HG03280 (cell line): ENCODE results near the gene CFAP251.

Source experiments
- ATAC-seq: cut with Tn5 transposase; IDR thresholded peaks from one replicate; pipeline ENCODE4 v1.9.1; 2021; ENCODE audit warnings: mild to moderate bottlenecking, moderate library complexity; ENCODE audit not compliant: unreplicated experiment

The CFAP251 gene

DNA sequence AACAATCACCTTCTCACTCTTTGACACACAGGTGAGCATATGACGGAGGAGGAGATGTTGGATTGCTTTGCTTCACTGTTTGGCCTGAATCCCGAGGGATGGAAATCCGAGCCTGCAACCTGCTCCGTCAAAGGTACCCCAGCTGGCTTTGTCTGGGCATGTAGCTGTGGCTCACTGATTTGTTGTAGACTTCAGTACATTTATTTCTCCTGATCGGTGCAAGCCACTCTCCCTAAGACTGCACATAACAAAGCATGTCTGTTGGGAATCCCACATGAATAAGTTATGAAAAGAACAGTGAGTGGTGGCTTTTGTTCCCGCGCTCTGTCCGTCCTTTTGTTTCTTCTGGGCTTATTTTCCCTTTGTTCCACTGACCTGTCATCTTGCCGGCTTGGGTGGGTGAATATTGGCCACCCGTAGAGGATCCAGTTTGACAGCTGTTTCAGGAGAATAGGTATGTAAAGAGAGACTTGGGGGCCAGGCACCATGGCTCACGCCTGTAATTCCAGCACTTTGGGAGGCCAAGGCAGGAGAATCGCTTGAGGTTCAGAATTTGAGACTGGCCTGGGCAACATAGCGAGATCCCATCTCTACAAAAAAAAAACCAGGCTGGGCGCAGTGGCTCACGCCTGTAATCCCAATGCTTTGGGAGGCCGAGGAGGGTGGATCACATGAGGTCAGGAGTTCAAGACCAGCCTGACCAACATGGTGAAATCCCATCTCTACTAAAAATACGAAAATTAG is 83.2 kb downstream of the CFAP251 start:
- no peak for ATAC-seq

DNA sequence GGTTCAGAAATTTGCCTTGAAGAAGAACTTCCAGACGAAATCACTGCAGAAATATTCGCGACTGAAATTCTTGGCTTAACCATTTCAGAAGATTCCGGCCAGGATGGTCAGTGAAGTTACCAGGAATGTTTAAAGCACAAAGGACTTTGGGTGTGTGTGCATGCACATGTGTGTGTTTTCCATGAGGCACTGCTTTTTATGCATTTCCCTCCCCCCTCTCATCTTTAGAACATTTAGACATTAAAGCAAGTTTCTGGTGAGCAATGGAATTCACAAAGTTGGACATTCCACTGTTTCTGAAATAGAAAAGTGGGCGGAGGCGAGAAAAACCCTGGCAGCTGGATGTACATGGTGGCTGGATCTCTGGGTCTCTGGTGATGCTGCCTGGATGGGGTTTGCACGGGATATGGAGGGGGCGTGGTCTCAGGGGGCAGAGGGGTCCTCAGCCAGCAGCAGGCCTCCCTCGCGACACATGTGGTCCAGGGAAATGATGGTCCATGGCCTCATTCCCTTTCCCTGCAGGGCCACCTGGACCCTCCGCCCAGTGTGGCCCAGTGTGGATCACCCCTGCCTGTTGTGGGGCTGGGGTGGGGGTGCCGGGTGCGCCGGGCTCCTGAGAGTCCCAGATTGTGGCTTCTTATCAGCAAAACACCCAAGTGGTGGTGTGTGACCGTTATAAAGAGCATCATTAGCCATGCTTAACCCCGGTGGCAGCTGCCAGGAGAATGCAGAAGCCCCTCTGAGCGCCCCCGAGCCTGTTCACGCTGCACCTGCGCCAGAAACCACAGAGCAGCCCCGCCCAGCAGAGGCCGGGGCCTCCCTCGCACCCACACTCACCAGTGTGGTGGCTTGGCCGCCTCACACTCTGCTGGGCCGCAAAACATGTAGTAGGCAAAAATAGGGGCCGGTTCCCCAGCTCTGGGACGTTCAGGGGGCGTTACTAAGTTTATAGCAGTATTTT is 85.5 kb downstream of the CFAP251 start:
- no peak for ATAC-seq

DNA sequence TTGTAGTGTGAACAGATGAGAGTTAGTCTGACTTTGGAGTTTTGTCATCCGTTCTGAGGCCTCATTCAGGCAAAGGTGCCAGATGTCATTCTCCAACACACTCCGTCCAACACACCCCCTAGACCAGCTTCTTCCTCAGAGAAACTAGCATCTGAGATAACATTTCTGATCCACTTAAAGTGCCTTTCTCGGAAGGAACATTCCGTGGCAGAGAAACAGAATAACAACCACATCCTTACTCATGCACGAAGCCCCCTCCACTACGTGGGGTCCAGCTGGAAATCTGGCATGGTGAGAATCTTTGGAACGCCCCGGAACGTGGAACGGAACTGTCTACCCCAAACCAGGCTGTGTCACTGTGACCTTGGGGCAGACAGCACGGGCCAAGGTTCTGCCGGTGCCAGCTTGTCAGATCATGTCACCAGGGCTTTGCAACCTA is 86.3 kb downstream of the CFAP251 start:
- ATAC-seq: no peak

DNA sequence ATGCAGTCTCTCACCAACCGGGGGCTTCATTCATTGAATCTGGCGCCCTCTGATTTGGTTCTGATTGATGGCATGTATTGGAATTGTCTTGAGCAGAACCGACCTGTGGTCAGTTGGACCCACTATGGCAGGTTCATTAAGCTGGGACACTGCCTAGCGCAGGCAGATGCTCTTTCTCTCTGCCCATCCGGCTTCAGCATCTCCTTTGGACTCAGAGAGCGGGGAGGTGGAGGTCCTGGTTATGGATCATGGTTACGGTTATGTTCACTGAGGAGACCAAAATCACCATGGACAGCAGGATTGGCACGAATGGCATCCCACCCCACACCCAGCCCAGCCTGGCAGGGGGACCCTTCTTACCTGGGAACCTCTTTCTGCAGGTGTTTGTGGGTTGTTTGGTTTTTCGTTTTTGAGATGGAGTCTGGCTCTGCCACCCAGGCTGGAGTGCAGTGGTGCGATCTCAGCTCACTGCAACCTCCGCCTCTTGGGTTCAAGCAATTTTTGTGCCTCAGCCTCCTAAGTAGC is 86.9 kb downstream of the CFAP251 start:
- ATAC-seq: no peak

DNA sequence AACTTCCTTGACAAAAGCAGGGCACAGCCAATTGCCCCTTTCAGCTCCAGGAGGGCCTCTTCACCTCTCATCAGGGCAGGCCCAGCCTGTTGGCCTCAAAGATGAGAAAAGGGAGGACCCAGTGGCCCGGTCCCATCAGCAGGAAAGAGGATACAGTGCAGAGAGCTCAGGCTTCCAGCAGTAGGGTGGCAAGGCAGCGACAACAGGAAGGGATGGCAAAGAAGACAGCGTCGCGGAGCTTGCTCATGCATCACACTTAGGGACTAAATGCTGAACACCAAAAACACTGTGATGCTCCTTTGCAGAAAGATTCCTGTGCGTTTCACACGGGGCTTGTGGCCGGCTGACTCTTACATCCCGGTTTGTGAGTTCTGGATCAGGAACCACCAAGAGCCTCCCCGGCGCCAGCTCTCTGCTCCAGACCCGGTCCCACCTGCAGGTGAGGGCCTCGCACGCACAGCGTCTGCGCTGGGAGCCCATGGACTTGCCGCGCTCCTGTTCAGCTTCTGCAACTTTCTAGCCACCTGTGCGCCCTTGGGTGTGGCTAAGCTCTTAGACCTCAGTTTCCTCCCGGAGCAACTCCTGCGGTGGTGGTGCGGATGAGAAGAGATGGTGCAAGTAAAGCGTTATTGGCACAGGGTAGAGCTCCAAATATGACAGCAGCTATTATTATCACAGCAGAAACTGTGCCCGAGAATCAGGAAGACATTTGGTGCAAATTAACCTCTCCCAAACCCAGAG is 88.0 kb downstream of the CFAP251 start:
- no peak for ATAC-seq

DNA sequence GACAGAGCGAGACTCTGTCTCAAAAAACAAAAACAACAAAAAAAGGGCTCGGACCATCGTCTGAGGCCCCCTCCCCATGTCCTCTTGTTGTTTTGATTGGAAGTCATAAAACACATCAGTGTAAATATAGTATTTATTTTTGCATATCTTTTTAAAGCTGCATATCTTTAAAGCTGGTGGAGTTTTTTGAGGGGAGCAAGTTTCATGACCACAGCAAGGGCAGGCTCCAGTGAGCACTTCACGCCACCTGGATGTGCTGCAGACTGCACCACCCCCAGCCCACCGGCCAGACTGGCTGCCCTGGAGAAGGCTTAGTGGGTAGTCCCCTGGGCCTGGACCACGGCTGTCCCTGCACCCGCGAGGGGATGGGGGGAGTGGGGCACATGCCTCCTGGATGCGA is 91.3 kb downstream of the CFAP251 start:
- no peak for ATAC-seq

DNA sequence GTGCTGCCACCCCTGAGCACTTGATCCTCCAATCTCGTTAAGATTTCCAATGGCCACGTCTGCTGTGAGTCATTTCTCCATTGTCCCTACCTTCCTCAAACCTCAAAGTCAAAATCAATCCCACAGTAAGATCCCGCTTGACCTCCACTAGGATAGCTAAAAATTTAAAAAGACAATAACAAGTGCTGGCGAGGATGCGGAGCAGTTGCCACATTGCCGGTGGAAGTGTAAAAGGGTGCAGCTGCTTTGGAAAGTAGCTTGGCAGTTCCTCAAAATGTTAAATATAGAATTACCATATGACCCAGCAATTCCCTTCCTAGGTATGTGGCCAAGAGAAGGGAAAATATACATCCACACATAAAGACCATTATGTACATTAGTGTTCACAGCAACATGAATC is 93.8 kb downstream of the CFAP251 start:
- ATAC-seq: no peak

DNA sequence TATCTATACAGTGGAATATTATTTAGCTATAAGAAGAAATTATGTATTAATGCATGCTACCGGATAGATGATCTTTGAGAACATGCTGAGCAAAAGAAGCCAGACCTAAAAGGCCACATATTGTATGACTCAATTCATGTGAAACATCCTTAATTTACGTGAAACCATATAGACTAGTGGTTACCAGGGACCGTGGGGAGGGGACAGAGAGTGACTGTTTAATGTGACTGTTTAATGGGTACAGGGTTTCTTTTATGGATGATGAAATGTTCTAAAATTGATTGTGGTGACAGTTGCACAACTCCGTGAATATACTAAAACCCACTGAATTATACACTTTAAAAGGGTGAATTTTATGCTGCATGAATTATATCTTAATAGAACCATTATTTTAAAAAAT is 94.7 kb downstream of the CFAP251 start:
- no peak for ATAC-seq

DNA sequence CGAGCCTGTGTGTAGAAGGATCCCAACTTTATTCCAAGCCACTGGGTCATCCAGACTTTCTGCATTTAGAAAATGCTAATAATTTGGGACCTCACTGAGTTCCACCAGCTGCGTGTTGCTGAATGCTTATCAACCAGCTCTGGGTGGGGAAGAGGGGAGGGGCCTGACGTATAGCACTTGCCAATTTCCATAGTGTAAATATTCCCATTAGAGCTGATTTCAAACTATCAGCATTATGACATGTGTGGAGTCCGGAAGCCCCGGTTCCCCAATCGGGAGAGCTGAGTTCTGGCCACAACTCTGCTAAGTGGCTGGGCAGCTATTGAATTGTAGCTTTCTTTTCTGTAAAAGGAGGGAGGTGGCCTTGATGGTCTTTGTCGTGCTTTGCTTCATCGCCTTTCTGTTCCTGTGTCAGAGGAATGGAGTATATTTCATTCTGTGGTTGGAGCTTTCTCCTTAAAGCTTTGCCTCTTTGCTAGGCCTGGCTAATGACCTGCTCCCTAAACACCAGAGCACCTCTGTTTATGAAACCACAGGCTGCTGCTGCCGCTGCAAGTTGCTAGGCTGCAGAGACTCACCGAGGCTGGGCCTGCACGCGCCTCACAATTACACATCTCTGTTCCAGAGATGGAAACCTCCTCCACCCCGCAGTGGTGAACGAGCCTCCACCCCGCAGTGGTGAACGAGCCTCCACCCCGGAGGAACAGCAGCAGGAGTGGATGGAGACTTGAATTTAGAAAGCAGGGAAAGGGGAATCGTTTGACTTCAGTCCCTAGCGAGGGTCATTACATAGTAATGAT is 95.6 kb downstream of the CFAP251 start:
- no peak for ATAC-seq

DNA sequence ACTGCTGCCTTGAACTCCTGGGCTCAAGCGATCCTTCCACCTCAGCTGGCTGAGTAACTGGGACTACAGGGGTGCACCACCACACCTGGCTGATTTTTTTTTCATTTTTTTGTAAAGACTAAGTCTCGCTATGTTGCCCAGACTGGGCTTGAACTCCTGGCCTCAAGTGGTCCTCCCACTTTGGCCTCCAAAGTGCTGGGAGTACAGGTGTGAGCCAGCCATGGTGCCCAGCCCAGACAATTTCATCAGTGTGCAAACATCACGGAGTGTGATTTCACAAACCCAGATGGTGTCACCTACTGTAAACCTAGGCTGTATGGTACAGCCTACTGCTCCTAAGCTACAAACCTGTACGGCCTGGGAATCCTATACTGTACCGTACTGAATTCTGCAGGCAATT is 96.4 kb downstream of the CFAP251 start:
- ATAC-seq: no peak

DNA sequence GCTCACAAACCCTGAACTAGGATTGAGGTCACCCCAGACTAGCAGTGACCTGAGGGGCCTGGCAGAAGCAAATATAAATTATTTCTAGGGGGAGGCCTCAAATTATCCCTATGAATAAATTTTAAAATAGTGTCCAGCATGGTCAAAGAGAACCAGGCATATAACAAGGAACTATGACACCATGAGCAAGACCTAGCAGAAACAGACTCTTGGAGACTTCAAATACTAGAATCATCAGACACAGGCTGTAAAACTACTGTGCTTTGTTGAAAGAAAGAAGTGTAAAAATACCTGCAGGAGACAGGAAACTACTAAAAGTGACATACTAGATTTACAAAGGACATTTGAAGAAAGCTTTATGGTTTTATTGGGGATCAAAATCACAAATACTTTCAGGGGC is 100.1 kb downstream of the CFAP251 start:
- no peak for ATAC-seq

DNA sequence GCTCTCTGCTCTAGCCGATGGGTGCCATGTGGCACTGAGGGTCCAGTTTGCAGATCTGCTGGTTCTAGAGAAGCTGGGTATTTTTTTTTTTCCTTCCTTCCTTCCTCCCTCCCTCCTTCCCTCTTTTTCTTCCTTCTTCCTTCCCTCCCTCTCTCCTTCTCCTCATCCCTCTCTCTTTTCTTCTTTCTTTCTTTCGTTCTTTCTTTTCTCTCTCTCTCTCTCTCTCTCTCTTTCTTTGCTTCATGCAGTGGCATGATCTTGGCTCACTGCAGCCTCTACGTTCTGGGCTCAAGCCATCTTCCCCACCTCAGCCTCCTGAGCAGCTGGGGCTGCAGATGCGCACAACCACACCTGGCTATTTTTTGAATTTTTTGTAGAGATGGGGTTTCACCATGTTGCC is 100.5 kb downstream of the CFAP251 start:
- no peak for ATAC-seq

DNA sequence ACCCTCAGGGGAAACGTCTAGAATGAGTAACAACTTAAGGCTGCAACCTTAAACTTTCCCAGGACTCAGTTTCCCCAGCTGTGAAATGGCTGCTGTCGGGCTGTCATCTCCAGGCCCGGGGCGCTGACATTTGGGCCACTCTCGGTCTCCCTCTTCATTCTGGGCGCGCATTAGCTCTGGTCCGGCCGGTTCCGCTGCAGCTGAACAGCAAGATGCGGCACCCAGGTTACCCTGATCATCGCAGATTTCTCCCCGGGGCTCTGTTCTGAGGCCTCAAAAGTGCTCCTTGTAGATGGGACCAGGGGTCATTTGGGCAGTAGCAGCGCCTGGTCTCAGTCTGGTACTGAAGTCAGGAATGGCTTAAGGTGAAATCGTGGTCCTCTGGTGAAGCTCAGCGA is 102.4 kb downstream of the CFAP251 start:
- ATAC-seq: no peak

DNA sequence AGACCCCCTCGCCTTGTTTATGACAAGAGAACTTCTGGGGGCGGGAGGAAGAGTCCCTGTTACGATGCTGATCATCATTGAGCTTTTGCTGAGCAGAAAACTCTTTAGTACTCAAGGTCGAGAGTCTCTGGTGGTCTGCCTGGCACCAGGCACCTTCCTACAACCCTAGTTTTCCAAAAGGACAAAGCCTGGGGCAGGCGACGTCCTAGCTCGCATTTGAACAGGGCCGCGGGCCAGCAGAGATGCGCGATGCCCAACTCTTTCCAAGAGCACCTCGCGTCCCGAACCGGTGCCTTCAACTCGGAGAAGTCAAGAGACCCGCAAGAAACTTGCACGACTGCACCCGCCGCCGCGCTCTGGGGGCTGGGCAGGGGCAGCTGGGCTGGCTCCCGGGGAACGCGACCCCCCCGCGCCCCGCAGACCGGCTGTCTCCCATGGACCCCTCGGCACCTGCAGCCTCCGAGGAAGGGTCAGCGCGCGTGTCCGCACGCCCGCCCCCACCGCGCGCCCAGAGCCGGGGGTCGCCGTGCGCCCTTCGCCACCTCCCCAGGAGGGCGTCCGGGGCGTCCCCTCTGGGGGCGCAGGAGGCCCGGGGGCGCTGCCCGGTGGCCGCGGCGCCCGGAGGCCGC is 102.9 kb downstream of the CFAP251 start:
- ATAC-seq: no peak

DNA sequence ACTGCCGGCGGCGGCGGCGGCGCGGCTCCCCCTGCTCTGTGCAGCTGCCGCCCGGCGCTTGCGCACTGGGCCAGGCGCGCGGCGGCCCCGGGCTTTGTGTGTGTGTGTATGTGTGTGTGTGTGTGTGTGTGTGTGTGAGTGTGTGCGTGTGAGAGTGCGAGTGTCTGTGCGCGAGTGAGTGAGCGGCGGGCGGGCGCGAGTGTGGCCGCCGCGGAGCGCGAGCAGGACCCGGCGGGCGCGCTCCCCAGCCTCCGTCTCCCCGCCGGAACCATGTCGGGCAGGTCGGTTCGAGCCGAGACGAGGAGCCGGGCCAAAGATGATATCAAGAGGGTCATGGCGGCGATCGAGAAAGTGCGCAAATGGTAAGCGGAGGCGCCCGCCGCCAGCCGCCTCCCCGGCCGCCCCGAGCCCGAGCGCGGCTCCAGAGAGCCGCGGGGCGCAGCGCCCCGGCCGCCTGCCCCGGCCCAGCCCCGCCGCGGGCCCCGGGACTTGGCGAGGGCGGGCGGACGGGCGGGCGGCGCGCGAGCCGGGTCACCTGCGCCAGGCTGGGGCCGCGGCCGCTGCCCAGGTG is 103.5 kb downstream of the CFAP251 start, which contains the start of gene BCL7A:
BCL7A (plus strand) TSS at position 63 of the 571 bp plus-strand sequence; CDS start at position 271, 208 bp downstream.
- ATAC-seq: no peak

DNA sequence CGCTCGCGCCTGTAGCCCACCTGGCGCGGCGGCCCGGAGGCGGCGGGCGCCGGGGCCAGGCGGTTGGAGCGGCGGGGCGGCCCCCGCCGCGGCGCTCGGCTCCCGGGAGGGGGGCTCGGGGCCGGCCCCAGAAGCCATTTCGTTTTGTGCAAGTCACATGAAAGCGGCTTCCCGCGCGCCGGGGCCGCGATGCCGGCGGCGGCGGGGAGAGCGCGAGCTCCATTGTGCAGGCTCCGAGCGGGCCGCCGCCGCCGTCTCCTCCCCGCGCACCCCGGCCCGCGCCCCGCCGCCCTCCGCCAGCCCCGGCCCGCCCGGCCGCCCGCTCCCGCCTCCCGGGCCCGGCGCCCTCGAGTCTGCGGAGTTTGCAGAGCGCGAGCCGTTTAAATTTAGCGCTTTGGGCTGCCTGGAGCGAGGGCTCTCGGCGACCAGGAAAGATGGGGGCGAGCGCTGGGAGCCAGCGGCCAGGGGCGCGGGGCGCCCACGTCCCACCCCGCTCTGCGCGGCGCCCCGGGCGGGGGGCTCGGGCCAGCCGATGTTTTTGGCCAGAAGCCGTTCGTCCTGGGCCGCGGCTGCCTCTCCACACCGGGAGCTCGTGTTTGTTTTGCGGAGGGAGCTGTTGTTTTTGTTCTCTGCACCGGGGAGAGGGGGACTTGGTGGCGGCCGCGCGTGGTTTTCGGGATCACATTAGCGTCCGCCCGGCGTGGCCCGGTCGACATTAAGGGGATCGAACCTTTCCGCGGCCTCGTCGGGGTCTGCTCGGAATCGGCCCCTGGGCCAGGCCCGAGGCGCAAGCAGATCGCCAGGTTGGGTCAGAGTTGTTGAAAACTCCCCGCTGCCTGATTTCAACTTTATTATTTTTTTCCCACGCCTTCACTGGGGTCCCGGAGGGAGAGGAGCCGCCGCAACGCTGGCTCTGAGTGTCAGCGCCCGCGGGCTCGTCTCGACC is 104.3 kb downstream of the CFAP251 start:
- no peak for ATAC-seq

DNA sequence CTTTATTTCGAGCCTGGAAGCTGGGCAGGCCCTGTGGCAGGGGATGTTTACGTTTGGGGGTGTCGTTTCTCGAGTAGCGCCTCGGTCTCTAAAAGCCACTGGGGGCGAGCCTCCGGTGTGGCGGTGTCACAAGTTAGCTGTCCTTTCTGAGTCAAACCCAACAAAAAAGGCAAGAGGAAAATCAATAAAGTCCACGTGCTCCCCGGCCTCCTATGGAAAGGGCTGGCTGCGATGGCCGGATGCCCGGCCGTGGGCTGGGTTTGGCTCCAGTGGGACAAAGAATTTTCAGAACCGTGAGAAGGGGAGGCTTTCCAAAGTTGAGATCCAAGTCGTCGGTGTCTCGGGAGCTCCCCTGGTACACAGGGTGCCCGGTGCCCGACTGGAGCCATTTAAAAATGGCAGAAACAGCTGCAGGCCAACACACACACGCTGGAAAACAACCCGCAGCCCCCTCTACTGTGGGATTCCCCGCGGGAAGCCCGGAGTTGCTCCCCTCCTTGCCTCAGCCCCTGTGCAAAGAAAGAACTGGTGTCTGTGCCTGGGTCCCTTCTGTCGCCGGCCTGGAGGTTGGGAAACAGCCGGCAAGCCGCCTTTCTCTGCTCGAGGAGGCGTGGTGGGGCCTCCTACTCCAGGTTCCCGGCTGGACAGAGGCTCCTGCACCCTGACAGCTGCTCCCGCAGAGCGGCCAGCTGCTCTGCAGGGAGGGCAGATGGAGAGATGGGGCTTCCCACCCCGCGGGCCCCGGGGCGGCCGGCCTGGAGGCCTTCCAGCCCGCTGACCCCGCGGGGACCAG is 105.1 kb downstream of the CFAP251 start:
- no peak for ATAC-seq
